Left forelimb (tissue), 1 donor: ENCODE results near the gene CDH6.

Source experiments
- DNase-seq: peaks from one replicate; pipeline ENCODE4 v3.0.0-alpha.2; 2018; ENCODE audit warnings: low spot score

CDH6 gene

DNA sequence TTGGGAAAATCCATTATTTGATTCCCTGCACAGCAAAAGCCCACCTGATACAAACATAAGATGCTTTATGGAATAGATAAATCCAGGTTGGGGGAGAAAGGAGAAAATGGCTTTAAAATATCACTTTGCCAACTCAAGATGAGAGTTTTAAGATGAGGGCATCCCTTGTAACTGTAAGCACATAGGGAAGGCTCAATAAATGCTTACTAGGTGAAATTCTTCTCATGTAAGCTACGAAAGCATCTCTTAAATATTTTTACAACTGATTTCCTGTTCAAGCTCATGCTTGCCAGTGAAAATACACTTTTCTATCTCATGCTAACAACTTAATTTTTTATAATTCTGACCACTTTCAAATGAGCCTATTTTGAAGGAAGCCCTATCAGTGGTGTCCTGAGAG is 11.5 kb downstream of the CDH6 start:
- DNase-seq: no peak

- no peak for DNase-seq
Measured at GRCh38 chr5:31208043-31208442, 14.6 kb downstream of the CDH6 start.

DNA sequence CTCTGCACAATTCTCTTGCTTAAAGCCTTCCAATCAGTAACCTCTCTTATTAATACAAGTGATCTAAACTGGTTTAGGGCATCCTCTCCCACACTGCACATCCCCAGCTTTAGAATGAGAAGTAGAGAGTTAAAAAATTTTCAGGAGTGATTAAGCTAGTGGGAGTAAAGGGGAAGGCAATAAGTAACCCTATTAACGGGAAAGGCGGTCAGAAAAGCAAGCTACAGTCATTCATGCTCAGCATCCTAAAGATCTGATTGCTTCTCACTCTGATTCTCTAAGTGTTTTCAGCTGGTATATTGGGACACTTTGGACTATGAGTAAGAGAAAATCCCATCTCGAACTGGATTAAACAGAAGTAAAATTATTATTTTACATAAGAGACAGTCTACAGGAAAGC is 15.8 kb downstream of the CDH6 start:
- no peak for DNase-seq

GRCh38 chr5:31211098-31211497 is 17.6 kb downstream of the CDH6 start:
- no peak for DNase-seq

DNA sequence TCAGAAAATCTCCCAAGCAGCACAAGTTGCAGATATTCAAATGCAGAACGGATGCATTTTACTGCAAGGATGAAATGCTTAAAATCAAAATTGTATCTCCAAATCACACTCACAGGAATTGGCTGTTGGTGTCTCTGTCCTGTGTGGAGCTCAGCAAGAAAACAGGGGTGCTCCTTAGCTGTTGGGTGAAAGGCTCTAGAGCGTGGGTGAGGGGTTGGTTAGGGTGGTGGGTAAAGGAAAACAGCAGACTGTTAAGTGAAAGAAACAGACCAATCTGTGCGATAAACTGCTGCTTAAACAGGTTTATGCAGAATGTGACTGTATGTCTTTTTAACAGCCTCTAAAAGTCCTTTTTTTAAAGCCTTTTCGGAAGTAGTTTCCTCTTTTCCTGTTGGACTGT is 19.8 kb downstream of the CDH6 start:
- no peak for DNase-seq

DNA sequence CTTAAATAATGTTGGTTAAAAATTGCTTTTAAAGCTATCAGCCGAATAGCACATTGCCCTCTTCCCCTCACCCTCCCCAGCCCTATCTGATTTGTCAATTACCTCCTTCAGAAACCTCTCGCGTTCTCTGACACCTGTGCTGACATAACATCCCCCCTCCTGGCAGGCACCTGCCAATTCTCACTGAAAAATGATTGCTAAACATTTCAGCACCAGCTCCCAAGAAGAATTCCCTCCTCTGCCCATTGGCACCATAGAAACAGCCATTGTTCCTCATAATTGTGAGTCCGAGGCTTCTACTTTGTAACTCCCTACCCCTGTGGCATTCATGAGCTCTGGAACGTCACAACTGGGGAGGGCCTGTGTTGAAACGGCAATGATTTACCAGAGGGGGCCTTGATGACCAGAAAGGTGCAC is 20.2 kb downstream of the CDH6 start:
- DNase-seq: no peak

DNA sequence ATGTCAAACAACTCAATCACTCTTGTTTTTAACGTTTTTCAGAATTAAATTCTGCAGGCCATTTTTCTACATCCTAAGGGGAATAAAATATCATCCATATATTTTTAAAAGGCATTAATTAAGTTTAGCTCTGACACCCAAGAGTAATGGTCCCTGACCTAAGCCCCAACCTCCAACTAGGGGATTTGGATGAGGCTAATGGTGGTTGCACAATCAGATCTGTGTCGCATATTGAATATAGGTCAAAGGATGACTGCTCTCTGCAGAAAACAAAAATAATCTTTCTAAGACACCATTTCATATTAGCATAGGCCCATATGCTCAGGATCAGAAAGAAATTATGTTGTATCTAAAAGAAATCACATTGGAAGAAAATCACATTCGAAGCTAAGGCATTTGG is 20.7 kb downstream of the CDH6 start:
- no peak for DNase-seq

GRCh38 chr5:31215236-31215635 is 21.8 kb downstream of the CDH6 start:
- DNase-seq: no peak

DNA sequence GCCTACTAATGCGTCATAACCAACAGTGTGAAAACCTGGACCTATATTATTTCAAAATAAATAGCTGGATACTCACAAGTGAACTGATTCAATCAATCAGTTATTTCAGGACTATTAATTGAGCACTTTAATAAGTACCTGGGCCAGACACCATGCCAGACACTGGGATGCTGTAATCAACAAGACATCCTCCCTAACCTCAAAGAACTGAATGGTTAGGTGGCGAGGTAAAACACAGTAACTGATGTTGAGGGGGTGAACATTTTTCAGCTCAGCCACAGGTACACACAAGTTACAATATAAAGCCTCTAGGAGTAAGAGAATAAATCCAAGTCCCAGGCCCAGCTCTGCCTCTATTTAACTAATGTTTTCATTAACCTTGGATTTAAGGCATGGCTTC is 24.0 kb downstream of the CDH6 start:
- no peak for DNase-seq

- DNase-seq: no peak
Measured at GRCh38 chr5:31218978-31219377, 25.5 kb downstream of the CDH6 start.

- DNase-seq: no peak
Measured at GRCh38 chr5:31221001-31221400, 27.5 kb downstream of the CDH6 start.

- no peak for DNase-seq
Measured at GRCh38 chr5:31225118-31225517, 31.6 kb downstream of the CDH6 start.

DNA sequence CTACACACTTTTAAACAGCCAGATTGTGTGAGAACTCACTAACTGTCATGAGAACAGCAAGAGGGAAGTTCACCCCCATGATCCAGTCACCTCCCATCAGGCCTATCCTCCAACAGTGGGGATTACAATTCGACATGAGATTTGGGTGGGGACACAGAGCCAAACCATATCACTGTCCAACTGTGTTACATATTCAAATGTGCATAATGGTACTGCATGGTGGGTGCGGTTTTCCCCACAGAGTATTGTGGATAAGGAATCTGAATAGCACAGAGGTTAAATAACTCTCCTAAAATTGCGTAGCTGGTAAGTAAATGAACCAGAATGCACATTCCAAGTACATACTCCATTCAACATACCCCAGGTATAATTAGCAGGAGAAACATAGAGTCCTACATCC is 32.1 kb downstream of the CDH6 start:
- no peak for DNase-seq

GRCh38 chr5:31226651-31227050 is 33.2 kb downstream of the CDH6 start:
- DNase-seq: no peak

- DNase-seq: no peak
Measured at GRCh38 chr5:31229266-31229665, 35.8 kb downstream of the CDH6 start.

DNA sequence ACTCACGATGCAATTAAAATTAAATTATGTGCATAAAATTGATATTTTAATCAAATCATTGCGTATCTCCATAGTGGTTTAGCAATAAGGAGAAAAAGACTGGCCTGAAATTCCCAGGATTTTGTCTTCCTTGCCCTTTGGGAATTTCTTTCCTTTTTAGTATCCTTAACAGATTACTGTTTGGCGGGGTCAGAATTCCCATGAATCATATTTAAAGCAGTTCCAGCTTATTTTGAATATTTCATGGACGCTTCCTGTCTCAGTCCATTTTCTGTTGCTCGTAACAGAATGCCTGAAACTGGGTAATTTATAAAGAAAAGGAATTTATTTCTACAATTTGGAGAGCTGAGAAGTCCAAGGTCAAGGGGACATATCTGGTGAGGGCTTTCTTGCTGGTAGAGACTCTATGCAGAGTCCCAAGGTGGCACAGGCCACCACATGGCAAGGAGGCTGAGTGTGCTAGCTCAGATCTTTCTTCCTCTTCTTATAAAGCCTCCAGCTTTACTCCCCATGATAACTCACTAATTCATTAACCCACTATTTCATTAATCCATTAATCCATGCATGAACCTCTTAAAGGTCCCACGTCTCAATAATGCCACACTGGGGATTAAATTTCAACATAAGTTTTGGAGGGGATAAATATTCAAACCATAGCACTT is 37.8 kb downstream of the CDH6 start:
- no peak for DNase-seq

DNA sequence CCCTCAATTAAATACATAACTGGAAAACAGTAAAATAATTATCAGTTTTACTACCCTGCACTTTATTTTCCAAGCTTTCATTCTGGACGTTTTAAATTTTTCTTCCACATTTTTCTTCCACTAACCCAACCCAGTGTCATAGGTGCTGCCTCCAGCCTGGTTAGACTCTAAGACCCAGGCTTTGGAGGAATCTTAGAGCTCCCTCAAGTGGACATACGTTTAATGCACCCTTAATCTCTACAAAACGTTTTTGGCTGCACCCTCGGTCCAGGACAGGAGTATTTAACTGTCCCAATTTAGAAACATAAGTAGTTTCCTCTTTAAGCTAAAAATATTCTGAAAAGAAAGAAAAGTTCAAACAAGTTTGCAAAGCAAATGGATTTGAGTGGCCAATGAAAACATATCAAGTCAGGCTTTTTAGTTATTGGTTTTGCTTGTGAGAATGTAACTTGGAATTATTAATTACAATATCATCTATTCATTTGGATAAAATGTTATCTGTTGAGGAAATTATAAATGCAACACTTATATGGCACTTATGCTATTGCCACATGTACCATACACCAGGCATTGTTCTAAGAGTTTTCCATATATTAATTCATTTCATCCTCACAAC is 38.9 kb downstream of the CDH6 start:
- no peak for DNase-seq

- no peak for DNase-seq
Measured at GRCh38 chr5:31235381-31235780, 41.9 kb downstream of the CDH6 start.

DNA sequence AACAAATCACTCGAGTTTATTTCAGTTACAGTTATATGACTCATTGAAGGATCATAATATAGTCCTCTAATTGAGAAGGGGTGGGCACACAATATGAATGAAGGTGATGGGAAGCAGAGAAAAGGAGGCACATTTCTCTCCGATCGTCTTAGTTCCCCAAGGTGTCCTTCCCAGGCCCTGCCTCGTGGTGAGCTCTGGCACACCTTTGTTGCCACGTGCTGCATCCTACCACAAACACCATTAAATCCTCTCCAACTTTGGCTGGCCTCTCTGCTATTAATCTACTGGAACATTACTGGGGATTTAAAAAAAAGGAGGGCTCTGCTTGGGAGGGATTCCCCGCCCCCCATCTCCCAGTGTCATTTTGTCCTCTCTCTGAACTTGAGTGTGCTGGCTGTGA is 42.9 kb downstream of the CDH6 start:
- no peak for DNase-seq

GRCh38 chr5:31237174-31237573 is 43.7 kb downstream of the CDH6 start:
- DNase-seq: no peak

- DNase-seq: no peak
Measured at GRCh38 chr5:31238497-31238896, 45.0 kb downstream of the CDH6 start.

GRCh38 chr5:31244921-31245320 is 51.4 kb downstream of the CDH6 start:
- no peak for DNase-seq

DNA sequence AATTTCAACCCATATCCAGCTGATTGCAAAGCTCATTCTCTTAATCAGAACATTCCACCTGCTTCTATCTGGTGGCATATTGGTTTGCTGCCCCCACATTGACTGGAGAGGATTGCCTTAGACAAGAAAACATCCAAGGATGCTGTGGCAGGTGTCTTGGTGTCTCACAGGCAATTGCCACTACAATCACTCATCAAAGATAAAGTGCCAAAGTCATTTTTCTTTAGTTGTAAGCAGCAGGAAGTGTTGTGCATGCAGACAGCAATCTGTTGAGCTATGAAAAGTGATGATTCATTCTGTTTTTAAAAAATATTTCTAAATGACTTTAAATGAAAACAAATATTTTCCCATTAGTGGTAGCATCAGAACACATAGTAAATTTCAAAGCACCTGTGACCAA is 53.9 kb downstream of the CDH6 start:
- no peak for DNase-seq

DNA sequence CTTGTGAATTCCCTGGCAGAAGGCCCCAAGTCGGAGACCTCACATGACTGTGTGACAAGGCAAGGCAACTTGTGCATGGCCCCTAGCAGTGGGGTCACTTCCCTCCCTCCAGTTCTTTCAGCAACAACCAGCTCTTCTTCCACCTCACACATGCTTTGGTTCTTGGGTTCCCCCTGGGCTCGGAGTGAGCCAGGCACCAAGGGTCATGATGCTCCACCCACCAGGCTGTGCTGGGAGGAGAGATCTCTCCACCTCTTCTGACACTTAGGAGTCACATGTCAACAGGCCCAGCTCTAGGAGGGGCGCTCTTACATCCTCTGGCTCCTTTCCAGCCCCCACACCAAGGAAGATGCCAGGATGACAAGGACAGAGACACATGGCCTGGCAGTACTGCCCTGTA is 56.7 kb downstream of the CDH6 start:
- no peak for DNase-seq
